ENCODE data around the gene GRIA3. TPM values are rescaled to one million over a fixed set of nuclear protein-coding genes. Genes with fewer than 3 reads are reported as not detected.

Gene GRIA3
- total RNA-seq, result 1 to 10 TPM; 3.1 to 5.4 (median 4.6) TPM
- 1.6 TPM for polyA plus RNA-seq
- long read RNA-seq, donor 1, full-length matches to known transcripts, result 1 of 4 reads
- long read RNA-seq, donor 1, partial matches to known transcripts, result 2 of 4 reads
- long read RNA-seq, donor 1, other reads (novel, unspliced or antisense), result 1 of 4 reads
- long read RNA-seq, donor 2, full-length matches to known transcripts, result 1 of 4 reads
- long read RNA-seq, donor 2, partial matches to known transcripts, result 1 of 4 reads
- long read RNA-seq, donor 2, other reads (novel, unspliced or antisense), result 2 of 4 reads
- long read RNA-seq, donor 3, full-length matches to known transcripts, result 3 of 11 reads
- long read RNA-seq, donor 3, partial matches to known transcripts, result 6 of 11 reads
- long read RNA-seq, donor 3, other reads (novel, unspliced or antisense), result 2 of 11 reads
- long read RNA-seq, donor 4, full-length matches to known transcripts, result 1 of 1 reads
- long read RNA-seq, donor 4, partial matches to known transcripts, result 0 of 1 reads
- long read RNA-seq, donor 4, other reads (novel, unspliced or antisense), result 0 of 1 reads

DNA sequence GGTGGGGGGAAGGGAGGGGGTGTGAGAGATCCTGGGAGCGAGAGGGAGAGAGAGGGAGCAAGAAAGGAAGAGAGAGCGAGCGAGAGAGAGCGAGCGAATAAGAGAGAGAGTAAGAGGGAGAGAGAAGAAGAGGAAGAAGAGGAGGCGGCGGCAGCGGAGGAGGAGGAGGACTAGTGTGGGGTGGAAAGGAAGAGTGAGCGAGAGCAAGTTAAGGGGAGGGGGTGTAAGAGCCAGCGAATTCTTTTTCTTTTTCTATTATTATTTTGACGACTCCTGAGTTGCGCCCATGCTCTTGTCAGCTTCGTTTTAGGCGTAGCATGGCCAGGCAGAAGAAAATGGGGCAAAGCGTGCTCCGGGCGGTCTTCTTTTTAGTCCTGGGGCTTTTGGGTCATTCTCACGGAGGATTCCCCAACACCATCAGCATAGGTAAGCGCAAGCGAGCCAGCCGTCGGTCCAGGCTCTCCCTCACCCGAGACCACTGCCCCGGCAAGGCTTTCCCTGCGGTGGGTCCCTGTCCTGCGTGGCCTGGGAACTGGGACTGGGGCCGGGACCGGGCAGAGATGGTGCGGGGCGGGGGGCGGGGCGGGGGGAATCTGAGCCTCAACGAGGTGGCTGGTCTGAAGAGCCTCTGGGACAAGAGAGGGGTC, at the start of gene GRIA3:
TSS of gene GRIA3 (plus strand) at position 60 of the 647 bp plus-strand sequence. CDS start at position 318, 258 bp downstream.
- H3K27ac ChIP-seq (ENCODE audit: low read length), result no peak within 1 kb of the TSS
- H3K9me3 ChIP-seq (ENCODE audit: control insufficient read depth, low read length), result no peaks in the 10 kb centered on the region
- DNase-seq (peak in 1 of 3 donors; percentile 32), ATAC-seq (peak; percentile 19 to 51)
- intact Hi-C loops (cut with DNase I), result no loop called here
- peak within 1 kb of the TSS; percentile 71 for H3K4me3 ChIP-seq (ENCODE audit: low read length)
- WGBS, result under 1% methylated on average over 33 of the region's 33 CpGs
- H3K27me3 ChIP-seq (ENCODE audit: control insufficient read depth, insufficient read depth), result no peaks in the 10 kb centered on the region
- H3K4me1 ChIP-seq (ENCODE audit: control insufficient read depth, insufficient read depth, low read length), result no peaks in the 10 kb centered on the region

DNA sequence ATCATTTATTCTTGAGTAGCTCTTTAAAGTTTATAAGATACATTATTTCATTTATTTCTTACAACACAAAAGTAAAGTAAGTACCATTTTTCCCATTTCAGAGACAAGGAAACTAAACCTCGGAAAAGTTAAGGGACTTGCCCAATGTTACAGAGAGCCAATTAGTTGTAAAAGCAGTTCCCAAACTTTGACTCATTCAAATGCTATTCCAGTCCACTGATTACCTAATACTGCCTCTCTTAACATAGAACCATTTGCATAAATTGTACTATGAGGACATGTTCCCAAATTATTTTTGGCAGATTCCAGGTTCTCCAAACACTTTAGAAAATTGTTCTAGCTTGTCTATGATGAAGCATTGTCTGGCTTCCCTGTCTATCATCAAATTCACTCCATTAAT, 45.6 kb upstream of the GRIA3 start:
- no peaks in the 10 kb centered on the region for H3K27me3 ChIP-seq (ENCODE audit: control insufficient read depth, insufficient read depth)
- H3K9me3 ChIP-seq (ENCODE audit: control insufficient read depth, low read length), result no peaks in the 10 kb centered on the region
- no peak overlapping the region for H3K27ac ChIP-seq (ENCODE audit: low read length)
- DNase-seq (no peak), ATAC-seq (no peak)
- no peaks in the 10 kb centered on the region for H3K4me1 ChIP-seq (ENCODE audit: control insufficient read depth, insufficient read depth, low read length)
- intact Hi-C loops (cut with DNase I), result no loop called here
- 68% methylated on average over 1 of the region's 1 CpG for WGBS
- no peak overlapping the region for H3K4me3 ChIP-seq (ENCODE audit: low read length)

DNA sequence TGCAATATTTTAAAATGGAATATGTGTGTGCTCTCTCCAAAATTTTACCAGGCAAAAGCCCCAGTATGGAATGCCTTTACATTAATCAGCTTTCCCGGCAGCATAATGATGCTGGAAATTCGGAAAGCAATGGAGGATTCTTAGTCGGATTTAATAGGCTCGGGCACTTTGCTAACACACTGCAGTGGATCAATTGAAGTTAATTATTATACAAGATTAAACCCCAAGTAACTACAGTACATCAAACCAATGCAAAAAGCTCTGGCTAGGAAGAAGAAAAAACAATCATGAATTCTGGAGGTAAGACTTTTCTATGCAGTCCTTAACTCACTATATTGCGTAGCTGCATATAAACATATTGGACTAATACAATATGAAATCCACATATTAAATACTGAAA, 43.6 kb upstream of the GRIA3 start:
- Histone ChIP-seq H3K4me1 (ENCODE audit: control insufficient read depth, insufficient read depth, low read length) (no peaks in the 10 kb centered on the region), H3K4me3 (ENCODE audit: low read length) (no peak overlapping the region), H3K27me3 (ENCODE audit: control insufficient read depth, insufficient read depth) (no peaks in the 10 kb centered on the region), H3K27ac (ENCODE audit: low read length) (no peak overlapping the region), H3K9me3 (ENCODE audit: control insufficient read depth, low read length) (no peaks in the 10 kb centered on the region)
- 88% methylated on average over 5 of the region's 5 CpGs for WGBS
- DNase-seq (no peak), ATAC-seq (no peak)
- intact Hi-C loops (cut with DNase I), result no loop called here

DNA sequence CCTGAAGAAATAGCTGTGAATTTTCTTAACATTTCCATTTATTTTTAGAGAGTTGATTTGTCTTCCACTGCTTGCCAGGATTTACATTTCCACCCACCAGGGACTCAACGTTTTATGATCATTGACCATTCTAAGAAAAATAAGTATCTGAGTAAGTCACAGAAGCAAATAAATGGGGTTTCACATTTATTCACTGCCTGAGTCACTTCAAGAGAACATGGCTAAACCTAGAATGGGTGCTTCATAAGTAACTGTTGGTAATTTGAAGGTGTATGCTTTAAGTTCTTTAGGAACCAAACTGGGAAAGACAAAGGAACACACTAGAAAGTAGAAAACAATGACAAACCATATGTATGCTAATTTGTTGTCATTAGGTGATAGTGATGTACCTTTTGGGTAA, 43.2 kb upstream of the GRIA3 start:
- intact Hi-C loops (cut with DNase I), result no loop called here
- 42% methylated on average over 1 of the region's 1 CpG for WGBS
- H3K27me3 ChIP-seq (ENCODE audit: control insufficient read depth, insufficient read depth), result no peaks in the 10 kb centered on the region
- no peak overlapping the region for H3K4me3 ChIP-seq (ENCODE audit: low read length)
- DNase-seq, result no peak
- ATAC-seq, result no peak
- H3K9me3 ChIP-seq (ENCODE audit: control insufficient read depth, low read length), result no peaks in the 10 kb centered on the region
- no peaks in the 10 kb centered on the region for H3K4me1 ChIP-seq (ENCODE audit: control insufficient read depth, insufficient read depth, low read length)
- no peak overlapping the region for H3K27ac ChIP-seq (ENCODE audit: low read length)

DNA sequence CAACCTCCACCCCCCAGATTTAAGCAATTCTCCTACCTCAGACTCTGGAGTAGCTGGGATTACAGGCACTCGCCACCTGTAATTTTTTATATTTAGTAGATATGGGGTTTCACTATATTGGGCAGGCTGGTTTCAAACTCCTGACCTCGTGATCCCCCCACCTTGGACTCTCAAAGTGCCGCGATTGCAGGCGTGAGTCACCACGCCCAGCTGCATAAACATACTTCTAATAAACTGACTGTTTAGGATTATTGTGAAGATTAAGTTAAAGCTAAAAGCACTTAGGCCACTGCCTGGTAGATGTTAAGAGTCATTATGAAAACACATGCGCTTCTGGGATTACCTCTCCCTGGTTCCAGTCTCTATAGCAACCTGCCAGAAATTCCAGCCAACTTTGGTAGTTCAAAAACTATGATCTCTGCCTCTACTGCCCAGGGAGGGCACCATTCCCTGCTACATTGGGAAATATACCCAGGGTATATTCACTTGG, 30.2 kb upstream of the GRIA3 start:
- ATAC-seq, result no peak
- no peaks in the 10 kb centered on the region for H3K27me3 ChIP-seq (ENCODE audit: control insufficient read depth, insufficient read depth)
- intact Hi-C loops (cut with DNase I), result no loop called here
- H3K4me1 ChIP-seq (ENCODE audit: control insufficient read depth, insufficient read depth, low read length), result no peaks in the 10 kb centered on the region
- DNase-seq, result no peak
- H3K9me3 ChIP-seq (ENCODE audit: control insufficient read depth, low read length), result no peaks in the 10 kb centered on the region
- no peak overlapping the region for H3K4me3 ChIP-seq (ENCODE audit: low read length)
- WGBS, result 70% methylated on average over 7 of the region's 7 CpGs
- H3K27ac ChIP-seq (ENCODE audit: low read length), result no peak overlapping the region

DNA sequence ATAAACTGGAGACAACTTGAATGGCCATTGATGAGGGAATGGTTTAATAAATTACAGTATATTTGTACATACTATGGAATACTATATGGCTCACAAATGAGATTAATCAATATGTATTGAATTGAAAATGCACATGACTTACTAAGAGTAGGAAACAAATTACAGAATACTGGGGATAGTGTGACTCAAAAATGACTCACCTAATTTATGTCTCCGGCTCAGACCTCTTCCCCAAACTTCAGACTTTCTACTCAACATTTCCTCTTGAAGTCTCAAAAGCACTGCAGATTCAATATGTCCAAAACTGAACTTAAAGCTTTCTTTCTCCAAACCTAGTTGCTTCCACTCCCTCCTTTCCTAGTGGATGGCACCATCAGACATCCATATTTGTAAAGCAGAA, 28.8 kb upstream of the GRIA3 start:
- intact Hi-C loops (cut with DNase I), result no loop called here
- H3K4me1 ChIP-seq (ENCODE audit: control insufficient read depth, insufficient read depth, low read length), result no peaks in the 10 kb centered on the region
- H3K9me3 ChIP-seq (ENCODE audit: control insufficient read depth, low read length), result no peaks in the 10 kb centered on the region
- H3K4me3 ChIP-seq (ENCODE audit: low read length), result no peak overlapping the region
- DNase-seq, result no peak
- WGBS, result 90% methylated on average over 1 of the region's 1 CpG
- no peak overlapping the region for H3K27ac ChIP-seq (ENCODE audit: low read length)
- H3K27me3 ChIP-seq (ENCODE audit: control insufficient read depth, insufficient read depth), result no peaks in the 10 kb centered on the region
- no peak for ATAC-seq

DNA sequence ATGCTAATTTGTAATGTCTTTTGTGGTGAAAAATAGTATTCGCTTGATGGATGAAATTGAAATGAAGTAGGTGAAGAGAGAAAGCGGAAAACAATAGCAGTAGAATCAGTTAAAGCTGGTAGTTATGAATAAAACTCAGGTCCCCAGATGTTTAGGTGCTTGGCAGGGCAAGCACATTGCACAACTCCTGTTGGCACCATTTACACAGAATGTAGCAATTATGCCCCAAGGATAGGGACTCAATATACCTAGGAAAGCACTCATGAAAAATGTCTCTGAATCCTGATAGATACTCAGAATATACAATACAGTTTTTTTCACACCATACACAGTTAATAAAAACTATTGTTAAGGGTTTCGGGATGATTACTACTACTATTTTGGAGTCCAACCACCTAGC, 26.5 kb upstream of the GRIA3 start:
- intact Hi-C loops (cut with DNase I), result no loop called here
- DNase-seq (no peak), ATAC-seq (no peak)
- WGBS, result 92% methylated on average over 3 of the region's 3 CpGs
- Histone ChIP-seq H3K4me1 (ENCODE audit: control insufficient read depth, insufficient read depth, low read length) (no peaks in the 10 kb centered on the region), H3K27ac (ENCODE audit: low read length) (no peak overlapping the region), H3K9me3 (ENCODE audit: control insufficient read depth, low read length) (no peaks in the 10 kb centered on the region), H3K4me3 (ENCODE audit: low read length) (no peak overlapping the region), H3K27me3 (ENCODE audit: control insufficient read depth, insufficient read depth) (no peaks in the 10 kb centered on the region)

DNA sequence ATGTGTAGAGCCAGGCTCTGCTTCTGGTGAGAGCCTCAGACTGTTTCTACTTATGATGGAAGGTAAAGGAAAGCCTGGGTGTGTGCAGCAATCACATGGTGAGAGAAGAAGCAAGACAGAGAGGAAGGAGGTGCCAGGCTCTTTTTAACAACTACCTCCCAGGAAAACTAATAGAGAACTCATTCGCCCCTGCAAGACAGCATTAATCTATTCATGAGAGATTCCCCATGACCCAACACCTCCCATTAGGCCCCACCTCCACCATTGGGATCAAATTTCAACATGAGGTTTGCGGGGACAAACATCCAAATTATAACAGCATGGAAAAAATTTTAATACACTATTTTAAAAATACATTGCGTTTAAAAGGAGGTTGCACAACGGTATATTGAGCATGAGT, 24.7 kb upstream of the GRIA3 start:
- intact Hi-C loops (cut with DNase I), result no loop called here
- Histone ChIP-seq H3K9me3 (ENCODE audit: control insufficient read depth, low read length) (no peaks in the 10 kb centered on the region), H3K4me3 (ENCODE audit: low read length) (no peak overlapping the region), H3K4me1 (ENCODE audit: control insufficient read depth, insufficient read depth, low read length) (no peaks in the 10 kb centered on the region), H3K27ac (ENCODE audit: low read length) (no peak overlapping the region), H3K27me3 (ENCODE audit: control insufficient read depth, insufficient read depth) (no peaks in the 10 kb centered on the region)
- WGBS, result 64% methylated on average over 4 of the region's 4 CpGs
- DNase-seq (no peak), ATAC-seq (no peak)

DNA sequence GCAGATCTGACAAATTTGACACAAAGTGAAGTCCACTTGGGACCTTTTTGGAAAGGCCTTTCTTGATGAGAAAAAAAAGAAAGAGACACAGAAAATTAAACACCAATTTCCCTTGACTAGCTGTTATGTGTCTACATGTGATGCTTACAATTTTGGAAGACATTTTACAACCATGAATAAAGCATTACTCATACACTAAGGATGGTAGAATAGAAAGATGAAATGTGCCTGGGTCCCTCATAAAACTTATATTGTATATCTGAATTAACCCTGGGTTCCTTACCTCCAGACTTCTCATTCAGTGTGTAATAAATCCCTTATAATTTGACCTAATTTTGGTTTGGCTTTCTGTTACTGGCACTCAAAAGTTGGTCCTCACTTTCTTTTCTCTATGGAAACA, 16.5 kb upstream of the GRIA3 start:
- Histone ChIP-seq H3K9me3 (ENCODE audit: control insufficient read depth, low read length) (no peaks in the 10 kb centered on the region), H3K4me1 (ENCODE audit: control insufficient read depth, insufficient read depth, low read length) (no peaks in the 10 kb centered on the region), H3K4me3 (ENCODE audit: low read length) (no peak overlapping the region), H3K27me3 (ENCODE audit: control insufficient read depth, insufficient read depth) (no peaks in the 10 kb centered on the region), H3K27ac (ENCODE audit: low read length) (no peak overlapping the region)
- no peak for DNase-seq
- ATAC-seq, result no peak
- intact Hi-C loops (cut with DNase I), result no loop called here

DNA sequence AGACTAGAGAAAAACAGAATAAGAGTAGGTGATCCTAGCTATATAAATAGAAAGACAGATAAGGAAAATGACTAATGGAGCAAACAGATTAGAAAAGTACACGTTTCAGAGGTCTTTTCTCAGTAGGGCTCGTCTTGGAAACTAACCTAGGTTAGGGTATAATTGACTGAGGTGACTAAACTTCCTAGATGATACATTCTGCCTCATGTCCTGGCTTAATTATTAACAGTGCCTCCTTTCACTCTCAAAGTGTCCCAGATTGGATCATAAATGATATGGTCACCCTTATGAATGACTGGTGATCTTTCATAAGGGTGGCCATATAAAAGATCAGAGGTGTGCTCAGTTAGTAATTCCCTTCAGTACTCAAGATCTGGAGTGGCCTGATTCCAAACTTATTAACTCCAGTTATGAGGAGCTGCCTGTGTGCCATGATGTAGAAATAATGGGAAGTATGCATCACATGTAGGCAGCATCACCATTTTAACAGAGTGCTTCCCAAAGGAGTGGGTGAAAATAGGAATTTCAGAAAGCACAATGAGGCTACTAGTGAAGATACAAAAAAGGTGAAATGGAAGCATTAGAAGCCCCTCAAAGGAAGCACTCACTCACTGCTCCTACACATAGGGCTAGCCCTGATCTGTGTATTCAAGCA, 14.7 kb upstream of the GRIA3 start:
- H3K4me1 ChIP-seq (ENCODE audit: control insufficient read depth, insufficient read depth, low read length), result no peaks in the 10 kb centered on the region
- H3K27ac ChIP-seq (ENCODE audit: low read length), result no peak overlapping the region
- 26% methylated on average over 2 of the region's 2 CpGs for WGBS
- no peak for ATAC-seq
- H3K9me3 ChIP-seq (ENCODE audit: control insufficient read depth, low read length), result no peaks in the 10 kb centered on the region
- no peak for DNase-seq
- no peak overlapping the region for H3K4me3 ChIP-seq (ENCODE audit: low read length)
- H3K27me3 ChIP-seq (ENCODE audit: control insufficient read depth, insufficient read depth), result no peaks in the 10 kb centered on the region
- intact Hi-C loops (cut with DNase I), result no loop called here

DNA sequence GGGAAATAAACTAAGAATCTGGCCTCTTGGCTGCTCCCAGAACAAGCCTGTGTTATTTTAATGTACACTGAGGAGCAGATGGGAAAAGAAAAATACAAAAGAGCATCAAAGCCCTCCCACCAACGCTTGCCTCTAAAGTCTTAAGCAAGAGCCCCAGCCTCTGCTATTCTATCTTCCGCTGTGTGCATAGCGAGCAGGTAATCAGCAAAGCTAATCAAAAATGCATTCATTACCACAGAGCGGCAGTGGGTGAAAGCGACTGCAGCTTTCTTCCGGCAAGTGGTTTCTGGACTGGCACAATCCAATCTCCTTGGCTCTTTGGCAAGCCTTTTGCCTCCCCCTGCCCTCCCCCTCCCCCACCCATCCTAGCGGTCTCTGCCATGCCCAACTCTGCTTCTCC, 13.5 kb upstream of the GRIA3 start:
- WGBS, result 51% methylated on average over 7 of the region's 7 CpGs
- H3K4me3 ChIP-seq (ENCODE audit: low read length), result no peak overlapping the region
- DNase-seq, result no peak

More for the DNA sequence above, 13.5 kb upstream of the GRIA3 start:
- ATAC-seq, result no peak
- Histone ChIP-seq H3K27ac (ENCODE audit: low read length) (no peak overlapping the region), H3K27me3 (ENCODE audit: control insufficient read depth, insufficient read depth) (no peaks in the 10 kb centered on the region), H3K9me3 (ENCODE audit: control insufficient read depth, low read length) (no peaks in the 10 kb centered on the region), H3K4me1 (ENCODE audit: control insufficient read depth, insufficient read depth, low read length) (no peaks in the 10 kb centered on the region)
- intact Hi-C loops (cut with DNase I), result no loop called here
